ENCODE measurements around the gene SLC37A2. TPM values are rescaled to one million over a fixed set of nuclear protein-coding genes. Genes with fewer than 3 reads are reported as not detected.

SLC37A2 gene
- total RNA-seq, 1 experiment from 2014 or later = 5.1 TPM

DNA sequence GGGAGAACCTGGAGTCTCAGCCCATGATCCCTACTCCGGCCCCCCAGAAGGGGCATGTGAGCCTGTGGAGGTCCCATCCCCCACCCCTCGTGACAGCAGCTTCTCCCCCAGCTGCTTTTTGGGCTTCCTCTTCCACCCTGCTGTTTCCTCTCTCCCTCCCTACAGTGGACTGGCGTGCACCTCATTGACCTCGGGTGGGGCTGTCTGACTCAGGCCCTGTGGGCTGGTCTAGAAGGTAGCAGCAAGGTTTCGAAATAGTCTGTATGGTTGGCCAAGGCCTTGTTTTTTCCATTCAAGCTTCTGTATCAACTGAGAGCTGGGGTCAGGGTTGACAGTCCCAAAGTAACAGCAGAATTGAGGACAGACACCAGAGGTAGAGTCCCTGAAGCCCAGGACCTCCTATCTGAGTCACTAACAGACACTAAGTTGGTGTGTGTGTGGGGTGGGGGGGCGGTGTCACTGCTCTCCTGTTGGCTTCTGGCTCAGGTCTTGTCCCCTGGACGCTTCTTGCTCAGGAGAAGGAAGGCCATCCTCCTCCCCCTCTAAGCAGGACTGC is 7.7 kb downstream of the SLC37A2 start:
- Histone ChIP-seq H4K20me1 (ENCODE audit: insufficient read depth) (no peaks in the 10 kb centered on the region), H3K9ac (ENCODE audit: low read length) (peak overlapping the region; percentile 37), H3K4me2 (ENCODE audit: low read length) (peak overlapping the region; percentile 72), H3K36me3 (ENCODE audit: control insufficient read depth in 1 of 2, insufficient read depth in 2 of 2, low read length in 2 of 2) (no peaks in the 10 kb centered on the region), H3K27ac (ENCODE audit: low read depth, low read length) (peak overlapping the region; percentile 6; the same call in 1 of the 2 replicates), H3K27me3 (ENCODE audit: insufficient read depth, low read length) (no peaks in the 10 kb centered on the region), H3K4me3 (replicated peaks in 1 of 2; ENCODE audit: low read depth in 1 of 2, low read length in 2 of 2) (peak overlapping the region in 1 of 2 experiments; percentile 37; a peak in 2 of 4 replicates), H3K9me2 (ENCODE audit: insufficient read depth) (no peaks in the 10 kb centered on the region), H3K9me3 (ENCODE audit: control insufficient read depth in 1 of 2, insufficient read depth in 1 of 2, low read depth in 1 of 2, low read length in 2 of 2) (no peaks in the 10 kb centered on the region), H3K79me2 (ENCODE audit: insufficient read depth, low read length) (no peaks in the 10 kb centered on the region), H3K4me1 (ENCODE audit: control insufficient read depth in 1 of 2, insufficient read depth in 2 of 2, low read length in 2 of 2) (peaks cover 20 to 42% of the 10 kb centered on the region in 2 experiments), H2AFZ (ENCODE audit: low read depth, low read length, poor library complexity, severe bottlenecking) (peak overlapping the region; percentile 44)
- peak; percentile 89 for ATAC-seq
- intact Hi-C loops (cut with micrococcal nuclease) = no loop called here
- POLR2A ChIA-PET = interaction anchor here (1.6 to 1.8 kb wide), 2 partner anchors 12 to 41 kb away, joined by 4 to 7 read pairs; partner anchors contain the start of gene TMEM218
- DNase-seq (ENCODE audit: low read depth, low spot score) = peak; percentile 39
- BruUV-seq (replicated peaks) = no TSS peak
- CTCF ChIA-PET = no interaction called here
- TF ChIP-seq EZH2 (IDR thresholded peaks at IDR 0.05) (no peak), FOSL1 (IDR thresholded peaks at IDR 0.05; ENCODE audit: low read depth) (peak; percentile 68), YY1 (IDR thresholded peaks at IDR 0.05; ENCODE audit: extremely low read depth, insufficient replicate concordance, low read depth, low read length) (peak; percentile 37), SRF (IDR thresholded peaks at IDR 0.05; ENCODE audit: low read depth) (no peak), RAD21 (IDR thresholded peaks at IDR 0.05; ENCODE audit: low read depth) (no peak), REST (IDR thresholded peaks at IDR 0.05; ENCODE audit: low read depth) (no peak), POLR2AphosphoS5 (IDR thresholded peaks at IDR 0.05; ENCODE audit: low read depth, low read length) (peak; percentile 47; the same call in 1 of the 2 replicates), ZFX (IDR thresholded peaks at IDR 0.05) (0 out of 2 replicates have a peak, but pooled peaks have one; percentile 22), MAX (IDR thresholded peaks at IDR 0.05) (peak; percentile 75), SP1 (IDR thresholded peaks at IDR 0.05; ENCODE audit: low read depth) (peak; percentile 85), CEBPB (IDR thresholded peaks at IDR 0.05; ENCODE audit: low read depth) (peak; percentile 99), CBX3 (IDR thresholded peaks at IDR 0.05; ENCODE audit: low read depth) (peak; percentile 57; the same call in 1 of the 2 replicates), EGR1 (IDR thresholded peaks at IDR 0.05; ENCODE audit: low read depth) (no peak), JUND (IDR thresholded peaks at IDR 0.05) (peak; percentile 49)
- TF ChIP-seq, protein P1, sequence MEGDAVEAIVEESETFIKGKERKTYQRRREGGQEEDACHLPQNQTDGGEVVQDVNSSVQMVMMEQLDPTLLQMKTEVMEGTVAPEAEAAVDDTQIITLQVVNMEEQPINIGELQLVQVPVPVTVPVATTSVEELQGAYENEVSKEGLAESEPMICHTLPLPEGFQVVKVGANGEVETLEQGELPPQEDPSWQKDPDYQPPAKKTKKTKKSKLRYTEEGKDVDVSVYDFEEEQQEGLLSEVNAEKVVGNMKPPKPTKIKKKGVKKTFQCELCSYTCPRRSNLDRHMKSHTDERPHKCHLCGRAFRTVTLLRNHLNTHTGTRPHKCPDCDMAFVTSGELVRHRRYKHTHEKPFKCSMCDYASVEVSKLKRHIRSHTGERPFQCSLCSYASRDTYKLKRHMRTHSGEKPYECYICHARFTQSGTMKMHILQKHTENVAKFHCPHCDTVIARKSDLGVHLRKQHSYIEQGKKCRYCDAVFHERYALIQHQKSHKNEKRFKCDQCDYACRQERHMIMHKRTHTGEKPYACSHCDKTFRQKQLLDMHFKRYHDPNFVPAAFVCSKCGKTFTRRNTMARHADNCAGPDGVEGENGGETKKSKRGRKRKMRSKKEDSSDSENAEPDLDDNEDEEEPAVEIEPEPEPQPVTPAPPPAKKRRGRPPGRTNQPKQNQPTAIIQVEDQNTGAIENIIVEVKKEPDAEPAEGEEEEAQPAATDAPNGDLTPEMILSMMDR (IDR thresholded peaks at IDR 0.05 in 2 of 3, conservative IDR thresholded peaks at IDR 0.05 in 1 of 3; ENCODE audit: borderline replicate concordance in 1 of 3, insufficient read depth in 1 of 3, low read depth in 2 of 3, low read length in 2 of 3) = no peak
- TF ChIP-seq, protein P2, sequence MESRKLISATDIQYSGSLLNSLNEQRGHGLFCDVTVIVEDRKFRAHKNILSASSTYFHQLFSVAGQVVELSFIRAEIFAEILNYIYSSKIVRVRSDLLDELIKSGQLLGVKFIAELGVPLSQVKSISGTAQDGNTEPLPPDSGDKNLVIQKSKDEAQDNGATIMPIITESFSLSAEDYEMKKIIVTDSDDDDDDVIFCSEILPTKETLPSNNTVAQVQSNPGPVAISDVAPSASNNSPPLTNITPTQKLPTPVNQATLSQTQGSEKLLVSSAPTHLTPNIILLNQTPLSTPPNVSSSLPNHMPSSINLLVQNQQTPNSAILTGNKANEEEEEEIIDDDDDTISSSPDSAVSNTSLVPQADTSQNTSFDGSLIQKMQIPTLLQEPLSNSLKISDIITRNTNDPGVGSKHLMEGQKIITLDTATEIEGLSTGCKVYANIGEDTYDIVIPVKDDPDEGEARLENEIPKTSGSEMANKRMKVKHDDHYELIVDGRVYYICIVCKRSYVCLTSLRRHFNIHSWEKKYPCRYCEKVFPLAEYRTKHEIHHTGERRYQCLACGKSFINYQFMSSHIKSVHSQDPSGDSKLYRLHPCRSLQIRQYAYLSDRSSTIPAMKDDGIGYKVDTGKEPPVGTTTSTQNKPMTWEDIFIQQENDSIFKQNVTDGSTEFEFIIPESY (IDR thresholded peaks at IDR 0.05; ENCODE audit: extremely low read depth, insufficient replicate concordance, low read length) = no peak
- TF ChIP-seq, protein P3, sequence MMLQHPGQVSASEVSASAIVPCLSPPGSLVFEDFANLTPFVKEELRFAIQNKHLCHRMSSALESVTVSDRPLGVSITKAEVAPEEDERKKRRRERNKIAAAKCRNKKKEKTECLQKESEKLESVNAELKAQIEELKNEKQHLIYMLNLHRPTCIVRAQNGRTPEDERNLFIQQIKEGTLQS (IDR thresholded peaks at IDR 0.05) = no peak
- RAD21 ChIA-PET (ENCODE audit: low non-redundant PET in 1 of 2, low total read pairs in 2 of 2, uncharacterized antibody in 2 of 2, unreplicated experiment in 2 of 2) = no interaction called here

All from HCT116 (cell line).